Upper lobe of left lung (tissue), 4 donors: Measurements from ENCODE around the gene ANAPC16.

Experiments used
- EP300 ChIP-seq, 4 donors: sonication (generic); formaldehyde crosslinking; IDR thresholded peaks; one replicate each; pipeline ENCODE4 v1.5.1; 2017; ENCODE audit warnings: antibody characterized with exemption in 4 of 4, control low read depth in 2 of 4
- TF ChIP-seq, protein P1 (sequence below), 6 experiments: fragments of 450-650 bp in 4 of 6; fragments of 200-600 bp in 2 of 6; sonication (generic) in 2 of 6; IDR thresholded peaks; one replicate each; pipeline ENCODE4 v1.5.1; 2016 to 2019; ENCODE audit warnings: antibody characterized with exemption in 6 of 6

- TF ChIP-seq, protein P1, sequence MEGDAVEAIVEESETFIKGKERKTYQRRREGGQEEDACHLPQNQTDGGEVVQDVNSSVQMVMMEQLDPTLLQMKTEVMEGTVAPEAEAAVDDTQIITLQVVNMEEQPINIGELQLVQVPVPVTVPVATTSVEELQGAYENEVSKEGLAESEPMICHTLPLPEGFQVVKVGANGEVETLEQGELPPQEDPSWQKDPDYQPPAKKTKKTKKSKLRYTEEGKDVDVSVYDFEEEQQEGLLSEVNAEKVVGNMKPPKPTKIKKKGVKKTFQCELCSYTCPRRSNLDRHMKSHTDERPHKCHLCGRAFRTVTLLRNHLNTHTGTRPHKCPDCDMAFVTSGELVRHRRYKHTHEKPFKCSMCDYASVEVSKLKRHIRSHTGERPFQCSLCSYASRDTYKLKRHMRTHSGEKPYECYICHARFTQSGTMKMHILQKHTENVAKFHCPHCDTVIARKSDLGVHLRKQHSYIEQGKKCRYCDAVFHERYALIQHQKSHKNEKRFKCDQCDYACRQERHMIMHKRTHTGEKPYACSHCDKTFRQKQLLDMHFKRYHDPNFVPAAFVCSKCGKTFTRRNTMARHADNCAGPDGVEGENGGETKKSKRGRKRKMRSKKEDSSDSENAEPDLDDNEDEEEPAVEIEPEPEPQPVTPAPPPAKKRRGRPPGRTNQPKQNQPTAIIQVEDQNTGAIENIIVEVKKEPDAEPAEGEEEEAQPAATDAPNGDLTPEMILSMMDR (IDR thresholded peaks at IDR 0.05) = no peak
- TF ChIP-seq EP300 (IDR thresholded peaks at IDR 0.05) = no peak
These were observed 18.8 kb downstream of the ANAPC16 start for GRCh38 chr10:72234560-72235095.
